Activated naive CD4-positive, alpha-beta T cell treated with anti-CD3 and anti-CD28 coated beads, Interleukin-2, amount 50 U/mL, for 16 hours (primary cell): Measurements from ENCODE around the gene TAGLN3.
"Not testable (repeated sequence)": the region's sequence is repeated elsewhere in the genome, so short reads cannot be mapped to it uniquely, and the experiment has no call there.

Experiments
- DNase-seq: peaks from one replicate; pipeline ENCODE4 v3.0.0-alpha.2; 2020

Gene TAGLN3

GRCh38 chr3:112011376-112011940 lies 12.7 kb downstream of the TAGLN3 start:
- no peak for DNase-seq

DNA sequence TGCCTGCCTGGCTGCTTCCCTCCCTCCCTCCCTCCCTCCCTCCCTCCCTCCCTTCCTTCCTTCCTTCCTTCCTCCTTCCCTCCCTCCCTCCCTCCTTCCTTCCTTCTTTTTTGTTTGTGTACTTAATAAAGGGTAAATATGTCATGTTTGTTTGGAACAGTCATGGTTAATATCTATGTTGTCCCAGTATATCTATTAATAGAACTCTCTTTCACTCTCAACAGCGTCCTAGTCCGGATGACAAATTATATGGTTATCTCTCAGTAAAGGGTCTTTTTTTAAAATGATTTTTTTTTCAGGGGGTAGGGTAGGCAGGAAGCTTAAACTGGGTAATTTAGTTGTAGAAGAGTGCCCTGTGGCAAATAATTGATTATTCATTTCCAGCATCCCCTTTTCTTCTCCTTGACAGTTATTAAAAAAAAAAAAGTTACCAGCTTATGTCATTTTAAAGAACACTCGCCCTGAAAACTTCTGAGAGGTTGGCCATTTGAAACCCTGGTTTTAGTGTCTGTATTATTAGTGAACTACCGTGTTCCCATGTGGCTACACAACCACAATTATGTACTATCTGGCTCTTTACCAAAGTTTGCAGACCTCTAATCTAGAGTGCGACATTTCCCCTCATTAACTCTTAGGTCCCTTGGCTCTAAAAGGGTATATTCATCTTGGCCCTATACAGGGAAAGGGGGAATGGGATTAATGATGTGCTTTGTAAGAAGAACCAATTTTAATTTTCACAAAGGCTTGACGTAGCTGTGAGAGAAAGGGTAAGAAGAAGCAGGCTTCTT lies 13.7 kb downstream of the TAGLN3 start:
- DNase-seq, result no peak

GRCh38 chr3:112013058-112013783 lies 14.5 kb downstream of the TAGLN3 start:
- DNase-seq, result peak; percentile 58

GRCh38 chr3:112013784-112014143 lies 15.0 kb downstream of the TAGLN3 start:
- no peak for DNase-seq

DNA sequence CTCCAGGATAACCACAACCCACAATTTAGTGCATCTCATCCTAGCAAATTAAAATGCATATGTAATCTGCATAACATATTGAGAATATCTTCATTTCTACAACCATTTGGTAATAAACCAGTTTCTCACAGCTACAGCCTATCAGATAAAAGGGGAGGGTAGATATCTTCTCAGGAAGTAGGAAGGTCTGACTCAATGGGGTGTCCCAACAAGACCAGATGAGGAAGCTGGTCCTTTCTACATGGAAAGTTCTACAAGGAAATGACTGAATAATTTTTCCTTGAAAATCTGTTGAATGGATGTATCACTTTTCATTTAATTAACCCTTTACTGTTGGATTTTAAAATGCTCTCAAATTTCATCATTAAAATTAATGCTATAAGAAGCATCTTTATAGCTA lies 18.4 kb downstream of the TAGLN3 start:
- no peak for DNase-seq

DNA sequence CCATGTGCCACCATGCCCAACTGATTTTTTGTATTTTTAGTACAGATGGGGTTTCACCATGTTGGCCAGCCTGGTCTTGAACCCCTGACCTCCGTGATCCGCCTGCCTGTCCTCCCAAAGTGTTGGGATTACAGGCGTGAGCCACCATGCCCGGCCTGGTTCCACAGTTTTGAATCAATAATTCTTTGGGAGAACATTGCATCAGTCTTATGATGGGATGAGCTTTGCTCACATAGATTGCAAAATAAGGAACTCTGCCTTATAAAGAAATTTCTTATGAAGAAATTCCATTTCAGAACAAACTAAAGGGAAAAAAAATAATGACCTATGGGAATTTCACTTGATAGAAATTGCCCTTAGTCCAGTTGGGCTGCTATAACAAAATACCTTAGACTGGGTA lies 20.0 kb downstream of the TAGLN3 start:
- no peak for DNase-seq

GRCh38 chr3:112019716-112020115 lies 21.0 kb downstream of the TAGLN3 start:
- no peak for DNase-seq

DNA sequence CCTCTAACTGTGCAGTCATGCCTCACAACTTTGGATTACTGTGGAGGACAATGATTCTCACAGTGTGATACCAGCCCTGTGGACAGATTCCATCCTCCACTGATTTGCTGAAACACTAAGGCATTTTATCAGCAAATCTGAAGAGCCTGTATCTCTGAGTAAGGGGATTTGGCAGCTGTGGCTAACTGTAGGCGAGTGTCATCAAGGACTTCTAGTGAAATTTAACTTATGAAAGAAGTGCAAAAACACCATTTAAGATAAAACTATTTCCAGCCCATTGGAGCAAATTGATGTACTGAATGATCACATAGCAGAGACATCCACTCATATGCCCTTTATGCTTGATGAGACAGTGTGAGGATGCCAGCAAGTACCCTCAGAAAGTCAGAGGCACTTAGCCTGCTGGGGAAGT lies 22.0 kb downstream of the TAGLN3 start:
- DNase-seq, result no peak

DNA sequence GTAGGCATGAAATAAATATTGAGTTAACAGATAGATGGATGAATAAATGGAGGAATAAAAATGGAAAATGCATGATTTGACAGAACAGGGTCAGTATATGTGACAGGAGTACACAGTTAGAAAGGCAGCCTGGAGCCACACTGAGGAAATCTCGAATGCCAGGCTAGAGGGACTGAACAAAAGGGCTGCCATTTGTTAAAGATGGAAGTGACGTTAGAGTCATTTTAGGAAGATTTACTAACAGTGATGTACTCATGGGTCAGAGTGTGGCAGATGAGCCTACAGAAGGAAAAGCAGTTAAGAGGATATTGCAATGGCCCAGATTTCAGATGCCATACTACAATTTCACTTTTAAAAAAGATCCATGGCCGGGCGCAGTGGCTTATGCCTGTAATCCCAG lies 28.4 kb downstream of the TAGLN3 start:
- DNase-seq, result no peak

- no peak for DNase-seq
Observed at GRCh38 chr3:112027826-112028225, 29.1 kb downstream of the TAGLN3 start.

- DNase-seq, result no peak
Observed at GRCh38 chr3:112030901-112031300, 32.2 kb downstream of the TAGLN3 start.

DNA sequence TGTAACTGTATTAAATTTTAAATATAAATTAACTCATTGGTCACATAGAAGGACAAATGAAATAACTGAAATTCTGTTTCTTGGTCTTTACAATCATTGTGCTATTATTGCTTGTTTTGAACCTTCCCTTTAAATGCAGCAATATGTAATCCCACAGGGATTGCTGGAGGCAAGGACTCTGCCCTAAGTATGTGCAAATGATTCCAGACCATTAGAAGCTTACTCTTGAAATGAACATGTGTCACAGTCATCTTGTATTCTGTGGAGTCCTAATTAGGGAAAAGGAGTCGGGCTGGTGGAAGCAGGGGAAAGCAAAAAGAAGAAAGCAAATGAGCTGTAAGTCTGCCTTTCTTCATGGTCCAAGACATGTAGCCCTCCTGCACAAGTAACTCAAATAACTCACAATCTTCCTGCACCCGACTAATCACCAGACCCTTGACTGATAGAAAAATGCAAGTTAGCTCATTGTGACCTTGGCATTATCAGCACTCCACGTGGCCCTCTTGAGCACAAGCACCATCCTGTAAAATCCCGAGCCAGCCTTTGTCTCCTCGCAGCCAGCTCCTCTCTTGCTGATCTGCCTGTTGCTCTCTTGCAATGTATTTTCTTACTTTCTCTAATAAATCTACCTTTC lies 33.5 kb downstream of the TAGLN3 start:
- no peak for DNase-seq

DNA sequence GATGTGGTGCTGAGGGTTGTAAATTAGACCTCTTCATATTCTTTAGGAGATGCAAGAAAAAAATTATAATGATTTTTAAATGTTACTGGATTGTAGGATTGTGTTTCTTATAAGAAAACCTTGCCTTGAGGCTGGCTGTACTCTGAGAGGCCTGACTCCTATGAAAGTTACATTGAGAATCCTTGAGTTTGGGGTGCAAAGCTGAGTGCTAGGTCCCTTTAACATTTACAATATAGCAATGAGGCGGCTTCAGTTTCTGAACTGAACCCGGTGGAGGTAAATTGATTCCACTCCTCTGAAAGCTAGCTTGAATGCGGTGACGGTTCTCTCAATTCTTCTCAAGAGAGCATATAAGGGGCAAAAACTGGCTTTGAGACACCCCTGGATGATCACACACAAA lies 35.7 kb downstream of the TAGLN3 start, which contains the start of gene TMPRSS7:
TSS of gene TMPRSS7 (plus strand) at position 301 of the 400 bp plus-strand sequence. CDS start 110 bp downstream, outside the sequence.
- DNase-seq, result no peak

GRCh38 chr3:112035241-112035640 lies 36.5 kb downstream of the TAGLN3 start:
- DNase-seq, result no peak

GRCh38 chr3:112037194-112037593 lies 38.5 kb downstream of the TAGLN3 start:
- not testable (repeated sequence) for DNase-seq

DNA sequence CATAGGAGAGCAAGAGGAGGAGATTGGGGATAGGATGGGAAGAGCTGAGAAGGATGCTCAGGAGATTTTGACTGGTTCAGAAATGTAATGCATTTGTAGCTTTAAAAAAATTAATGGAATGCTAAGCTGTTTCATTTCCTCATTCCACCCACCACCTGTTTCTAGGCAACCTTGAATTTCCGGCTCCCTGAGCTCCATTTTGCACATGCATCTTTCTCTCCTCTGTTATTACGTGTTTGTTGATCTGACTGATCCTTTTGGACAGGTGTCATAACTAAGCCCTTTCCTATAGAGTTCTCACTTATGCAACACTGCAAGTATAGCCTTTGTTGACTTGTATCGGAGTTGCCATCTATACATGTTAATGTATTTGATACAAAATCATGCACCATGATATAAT lies 40.1 kb downstream of the TAGLN3 start:
- no peak for DNase-seq

- DNase-seq, result no peak
Observed at GRCh38 chr3:112041321-112041720, 42.6 kb downstream of the TAGLN3 start.

DNA sequence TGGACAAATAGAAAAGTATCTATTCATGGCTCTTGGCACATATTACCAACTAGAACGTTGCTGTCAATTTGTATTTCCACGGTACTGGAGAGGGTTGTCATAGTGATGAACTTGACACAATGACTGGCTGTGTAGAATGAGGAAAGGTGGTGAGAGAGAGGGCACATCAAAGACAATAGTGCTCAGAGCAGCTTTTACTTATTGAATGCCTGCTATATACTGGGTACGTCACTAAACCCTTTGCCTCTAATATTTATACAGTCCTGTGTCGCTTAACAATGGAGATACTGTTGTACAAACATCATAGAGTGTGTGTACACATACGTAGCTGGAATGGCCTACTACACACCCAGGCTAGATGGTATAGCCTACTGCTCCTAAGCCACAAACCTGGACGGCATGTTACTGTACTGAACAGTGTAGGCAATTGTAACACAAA lies 44.1 kb downstream of the TAGLN3 start:
- no peak for DNase-seq

DNA sequence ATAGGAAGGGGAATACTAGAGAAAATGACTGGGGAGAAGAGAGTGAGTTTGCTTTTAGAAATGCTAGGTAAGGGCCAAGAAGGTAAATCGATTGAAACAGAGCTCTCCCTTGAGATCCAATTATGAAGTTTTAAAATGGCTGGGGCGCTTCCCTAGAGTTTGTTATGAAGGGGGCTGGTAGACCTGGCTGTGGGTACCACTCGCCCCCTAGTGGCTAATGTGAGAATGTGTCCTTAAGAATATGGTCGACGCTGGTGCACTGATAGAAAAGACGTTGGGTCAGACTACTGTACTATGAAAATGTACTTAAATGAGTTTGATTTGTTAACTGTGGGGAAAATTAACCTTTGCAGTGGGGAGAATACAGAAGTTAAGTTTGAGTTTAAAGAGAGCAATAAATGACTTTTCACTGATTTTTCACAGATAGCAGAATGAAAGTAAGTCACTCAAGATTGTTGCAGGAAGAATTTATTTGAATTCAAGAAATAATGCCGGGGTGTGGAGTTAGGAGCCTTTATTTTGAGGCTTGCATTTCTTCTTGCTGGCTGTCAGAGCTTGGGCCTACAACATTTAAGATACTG lies 45.0 kb downstream of the TAGLN3 start:
- DNase-seq, result peak; percentile 43

GRCh38 chr3:112046599-112046998 lies 47.9 kb downstream of the TAGLN3 start:
- DNase-seq, result no peak

DNA sequence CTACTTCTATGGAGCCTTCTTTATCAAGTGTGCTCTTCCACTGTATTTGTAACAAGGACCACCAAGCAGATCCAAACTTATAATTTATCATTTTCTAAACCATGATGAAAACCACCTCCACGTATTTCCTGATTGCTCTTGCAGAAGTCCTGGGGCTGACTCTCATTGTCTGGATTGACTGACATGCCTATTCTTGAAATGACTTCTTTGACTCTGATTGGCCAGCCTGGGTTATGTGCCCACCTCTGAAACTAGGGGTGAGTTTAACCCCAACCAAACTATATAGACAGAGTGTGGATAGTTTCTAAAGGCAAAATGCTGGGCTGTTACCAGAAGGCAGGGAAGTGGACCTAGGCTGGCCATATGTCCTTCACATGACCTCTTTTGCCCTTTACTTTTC lies 48.5 kb downstream of the TAGLN3 start:
- no peak for DNase-seq

- DNase-seq, result no peak
Observed at GRCh38 chr3:112048911-112049310, 50.2 kb downstream of the TAGLN3 start.

DNA sequence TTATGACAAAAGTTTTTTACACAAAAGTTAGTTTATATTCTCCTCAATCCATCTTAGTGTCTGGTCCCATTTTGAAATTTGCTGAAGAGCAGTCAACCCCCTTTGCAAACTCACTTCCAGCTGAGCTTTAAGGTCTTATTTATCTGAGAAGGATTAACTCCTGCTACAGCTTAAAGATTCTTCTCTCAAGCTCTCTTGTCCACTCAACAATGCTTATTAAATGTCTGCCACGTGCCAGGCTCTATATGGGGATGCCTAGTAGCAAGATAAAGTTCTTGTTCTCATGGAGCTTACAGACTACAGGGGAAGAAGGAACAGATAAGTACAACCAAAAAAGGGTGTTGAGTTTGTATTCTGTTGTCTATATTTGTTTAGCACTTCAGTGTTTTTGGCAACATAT lies 54.5 kb downstream of the TAGLN3 start:
- DNase-seq, result no peak
